ENCODE data around the gene IL17RB.

Gene IL17RB

GRCh38 chr3:53821631-53822121 is 24.7 kb upstream of the IL17RB start:
- H3K27ac ChIP-seq: no peak overlapping the region
- ChIA-PET CTCF (no interaction called here), POLR2A (ENCODE audit: low non-redundant PET) (no interaction called here)
- no peak for TF ChIP-seq CTCF (conservative IDR thresholded peaks at IDR 0.05; ENCODE audit: low read depth)
- DNase-seq (ENCODE audit: low spot score): peak; percentile 17

GRCh38 chr3:53822331-53822741 is 24.0 kb upstream of the IL17RB start:
- no peak for DNase-seq (ENCODE audit: low spot score)
- H3K27ac ChIP-seq: no peak overlapping the region
- ChIA-PET POLR2A (ENCODE audit: low non-redundant PET) (no interaction called here), CTCF (no interaction called here)
- TF ChIP-seq CTCF (conservative IDR thresholded peaks at IDR 0.05; ENCODE audit: low read depth): no peak

- DNase-seq (ENCODE audit: low spot score): no peak
- no peak for TF ChIP-seq CTCF (conservative IDR thresholded peaks at IDR 0.05; ENCODE audit: low read depth)
- ChIA-PET POLR2A (ENCODE audit: low non-redundant PET) (no interaction called here), CTCF (no interaction called here)
- no peak overlapping the region for H3K27ac ChIP-seq
Measured at GRCh38 chr3:53823026-53823955, 23.1 kb upstream of the IL17RB start.

- no peak overlapping the region for H3K27ac ChIP-seq
- POLR2A ChIA-PET (ENCODE audit: low non-redundant PET): no interaction called here
- CTCF ChIA-PET: no interaction called here
- TF ChIP-seq CTCF (conservative IDR thresholded peaks at IDR 0.05; ENCODE audit: low read depth): no peak
- DNase-seq (ENCODE audit: low spot score): no peak
Measured at GRCh38 chr3:53823956-53824657, 22.3 kb upstream of the IL17RB start.

- TF ChIP-seq CTCF (conservative IDR thresholded peaks at IDR 0.05; ENCODE audit: low read depth): no peak
- ChIA-PET CTCF (no interaction called here), POLR2A (ENCODE audit: low non-redundant PET) (no interaction called here)
- H3K27ac ChIP-seq: no peak overlapping the region
- no peak for DNase-seq (ENCODE audit: low spot score)
Measured at GRCh38 chr3:53824795-53825194, 21.6 kb upstream of the IL17RB start.

- ChIA-PET CTCF (no interaction called here), POLR2A (ENCODE audit: low non-redundant PET) (no interaction called here)
- no peak for DNase-seq (ENCODE audit: low spot score)
- H3K27ac ChIP-seq: no peak overlapping the region
- no peak for TF ChIP-seq CTCF (conservative IDR thresholded peaks at IDR 0.05; ENCODE audit: low read depth)
Measured at GRCh38 chr3:53826048-53826447, 20.3 kb upstream of the IL17RB start.
